DND-41 (cell line): ENCODE results near the gene CD163.

Source experiments
- EZH2 ChIP-seq: IDR thresholded peaks from 3 replicates; pipeline ENCODE4 v1.6.1; 2012; ENCODE audit warnings: borderline replicate concordance, low read depth, mild to moderate bottlenecking, moderate library complexity, low read length, inconsistent platforms; ENCODE audit not compliant: severe bottlenecking
- TF ChIP-seq, protein P1 (sequence below): IDR thresholded peaks from 2 replicates; pipeline ENCODE4 v1.5.1; 2012; ENCODE audit warnings: borderline replicate concordance, low read length, moderate library complexity, mild to moderate bottlenecking; ENCODE audit not compliant: poor library complexity, severe bottlenecking; ENCODE audit errors: extremely low read depth

DNA sequence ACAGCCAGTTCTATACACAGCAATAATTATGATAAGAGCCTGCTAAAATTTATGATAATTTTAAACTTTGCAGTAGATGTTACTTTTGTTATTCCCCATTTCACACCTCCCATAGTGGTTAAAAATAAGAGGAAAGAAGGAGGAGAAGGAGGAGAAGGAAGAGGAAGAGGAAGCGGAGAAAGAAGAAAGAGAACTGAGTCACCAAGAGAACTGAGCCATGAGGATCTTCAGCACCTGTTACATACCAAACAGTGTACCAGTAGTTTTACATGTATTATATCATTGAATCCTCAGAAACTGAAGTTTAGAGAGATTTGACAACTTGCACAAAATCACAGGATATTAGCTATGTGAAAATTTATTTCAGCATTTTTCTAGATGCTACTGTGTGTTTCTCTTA lies 3.9 kb downstream of the CD163 start:
- TF ChIP-seq, protein P1, sequence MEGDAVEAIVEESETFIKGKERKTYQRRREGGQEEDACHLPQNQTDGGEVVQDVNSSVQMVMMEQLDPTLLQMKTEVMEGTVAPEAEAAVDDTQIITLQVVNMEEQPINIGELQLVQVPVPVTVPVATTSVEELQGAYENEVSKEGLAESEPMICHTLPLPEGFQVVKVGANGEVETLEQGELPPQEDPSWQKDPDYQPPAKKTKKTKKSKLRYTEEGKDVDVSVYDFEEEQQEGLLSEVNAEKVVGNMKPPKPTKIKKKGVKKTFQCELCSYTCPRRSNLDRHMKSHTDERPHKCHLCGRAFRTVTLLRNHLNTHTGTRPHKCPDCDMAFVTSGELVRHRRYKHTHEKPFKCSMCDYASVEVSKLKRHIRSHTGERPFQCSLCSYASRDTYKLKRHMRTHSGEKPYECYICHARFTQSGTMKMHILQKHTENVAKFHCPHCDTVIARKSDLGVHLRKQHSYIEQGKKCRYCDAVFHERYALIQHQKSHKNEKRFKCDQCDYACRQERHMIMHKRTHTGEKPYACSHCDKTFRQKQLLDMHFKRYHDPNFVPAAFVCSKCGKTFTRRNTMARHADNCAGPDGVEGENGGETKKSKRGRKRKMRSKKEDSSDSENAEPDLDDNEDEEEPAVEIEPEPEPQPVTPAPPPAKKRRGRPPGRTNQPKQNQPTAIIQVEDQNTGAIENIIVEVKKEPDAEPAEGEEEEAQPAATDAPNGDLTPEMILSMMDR, result no peak
- TF ChIP-seq EZH2, result no peak
